Cardiac fibroblast (primary cell): Measurements from ENCODE around the gene UPK3BL1.
"Not testable (repeated sequence)": the region's sequence is repeated elsewhere in the genome, so short reads cannot be mapped to it uniquely, and the experiment has no call there.

ENCODE experiments used
- DNase-seq, 2 donors: peaks; one replicate each; pipeline versions ENCODE4 v3.0.0 to v3.0.0-alpha.2; 2010; ENCODE audit warnings: low read depth in 2 of 2
- H3K4me3 ChIP-seq, 2 donors: replicated peaks in 1 of 2; 1 replicate in 1 of 2; 2 replicates in 1 of 2; pipeline ENCODE4 v1.5.1; 2011; ENCODE audit warnings: low read depth in 2 of 2, low read length in 2 of 2, mild to moderate bottlenecking in 2 of 2, moderate library complexity in 1 of 2

Gene UPK3BL1

DNA sequence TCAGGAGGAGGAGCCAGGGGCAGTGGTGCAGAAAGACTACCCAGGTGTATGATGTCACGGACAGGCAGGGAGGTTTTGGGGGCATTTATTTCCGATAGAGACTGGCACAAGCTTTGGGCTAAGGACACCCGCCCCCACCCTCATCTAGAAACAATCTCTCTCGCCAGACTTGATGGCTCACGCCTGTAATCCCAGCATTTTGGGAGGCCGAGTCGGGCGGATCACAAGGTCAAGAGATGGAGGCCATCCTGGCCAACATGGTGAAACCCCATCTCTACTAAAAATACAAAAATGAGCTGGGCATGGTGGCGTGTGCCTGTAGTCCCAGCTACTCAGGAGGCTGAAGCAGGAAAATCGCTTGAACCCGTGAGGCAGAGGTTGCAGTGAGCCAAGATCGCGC is 5.6 kb downstream of the UPK3BL1 start:
- H3K4me3 ChIP-seq, DNase-seq: not testable (repeated sequence)

DNA sequence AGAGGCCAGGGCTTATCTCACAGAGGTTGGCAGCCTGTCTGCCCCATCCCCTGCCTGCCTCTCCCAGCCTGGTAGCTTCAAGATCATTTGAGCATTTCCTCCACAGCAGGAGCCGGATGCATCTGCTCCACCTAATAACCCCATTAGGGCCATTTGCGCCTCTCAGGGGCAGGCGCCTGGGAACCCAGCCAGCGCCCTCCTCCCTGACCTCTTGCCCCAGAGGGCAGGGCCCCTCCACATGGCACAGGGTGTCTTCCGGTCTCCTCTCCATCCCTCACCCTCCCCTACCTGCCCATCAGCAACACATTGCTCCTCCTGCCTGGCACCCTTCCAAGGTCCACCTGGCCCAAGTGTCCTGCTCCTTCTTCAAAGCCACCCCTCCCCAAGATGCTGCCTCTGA is 7.2 kb downstream of the UPK3BL1 start:
- DNase-seq, H3K4me3 ChIP-seq: not testable (repeated sequence)

DNA sequence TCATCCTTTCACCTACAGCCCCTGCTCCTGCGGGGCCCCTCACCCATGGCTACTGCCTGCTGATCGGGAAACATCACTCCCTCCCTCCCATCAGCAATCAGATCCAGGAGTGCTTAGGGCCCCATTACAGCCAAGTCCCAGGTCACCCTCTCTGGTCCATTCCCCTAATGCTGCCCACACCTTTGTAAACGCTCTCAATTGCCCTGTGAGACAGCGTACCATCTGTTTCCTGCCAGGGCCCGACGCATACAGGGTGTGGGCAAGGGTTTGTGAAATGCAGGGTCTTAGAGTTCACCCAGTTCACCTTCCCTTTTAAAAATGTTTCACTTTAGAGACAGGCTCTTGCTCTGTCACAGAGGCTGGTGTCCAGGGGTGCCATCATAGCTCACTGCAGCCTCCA is 8.3 kb downstream of the UPK3BL1 start:
- DNase-seq, H3K4me3 ChIP-seq: not testable (repeated sequence)

DNA sequence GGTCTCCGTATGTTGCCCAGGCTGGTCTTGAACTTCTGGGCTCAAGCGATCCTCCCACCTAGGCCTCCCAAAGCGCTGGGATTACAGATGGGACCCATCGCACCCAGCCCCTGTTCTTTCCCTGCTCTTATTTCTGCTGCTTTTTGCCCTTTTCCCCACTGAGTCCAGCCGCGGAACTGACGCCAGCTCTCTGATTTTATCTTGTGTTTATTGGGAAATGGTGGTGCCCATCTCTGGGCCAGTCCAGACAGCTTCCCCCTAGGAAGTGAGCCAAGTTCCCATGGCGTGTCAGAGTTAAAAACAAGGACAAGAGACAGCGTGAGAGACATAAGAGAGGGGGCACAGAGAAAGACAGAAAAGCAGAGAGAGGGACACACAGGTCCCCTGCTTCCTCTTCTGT is 12.0 kb downstream of the UPK3BL1 start:
- not testable (repeated sequence) for H3K4me3 ChIP-seq, DNase-seq

DNA sequence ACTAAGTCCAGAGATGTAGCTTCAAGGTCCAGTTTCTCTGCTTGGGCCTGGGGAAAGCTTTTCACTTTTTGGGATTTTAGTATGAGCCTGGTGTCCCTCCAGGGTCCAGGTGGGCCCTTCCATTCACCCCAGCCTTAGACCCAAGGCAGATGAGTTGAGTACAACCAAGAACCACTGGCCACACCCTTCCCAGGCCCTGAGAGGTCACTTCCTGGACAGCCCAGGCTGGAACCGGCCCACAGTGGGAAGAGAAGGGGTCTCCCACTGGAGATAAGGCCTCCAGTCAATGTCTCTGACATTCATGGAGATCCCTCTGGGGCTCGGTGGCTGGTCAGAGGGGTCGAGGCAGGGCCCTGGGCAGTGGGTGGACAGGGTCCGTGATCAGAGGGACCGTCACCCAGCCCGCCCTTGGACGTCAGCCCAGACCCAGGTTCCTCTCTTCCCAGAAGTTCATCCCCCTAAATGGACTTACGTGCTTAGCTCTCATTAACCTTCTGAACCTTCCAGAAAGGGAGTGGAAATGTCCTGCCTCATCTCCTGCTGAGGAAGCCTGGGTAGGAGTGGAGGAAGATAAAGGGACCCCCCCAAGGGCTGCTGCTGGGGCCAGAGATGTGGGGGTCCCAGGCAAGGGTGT is 15.2 kb downstream of the UPK3BL1 start:
- DNase-seq, H3K4me3 ChIP-seq: not testable (repeated sequence)

DNA sequence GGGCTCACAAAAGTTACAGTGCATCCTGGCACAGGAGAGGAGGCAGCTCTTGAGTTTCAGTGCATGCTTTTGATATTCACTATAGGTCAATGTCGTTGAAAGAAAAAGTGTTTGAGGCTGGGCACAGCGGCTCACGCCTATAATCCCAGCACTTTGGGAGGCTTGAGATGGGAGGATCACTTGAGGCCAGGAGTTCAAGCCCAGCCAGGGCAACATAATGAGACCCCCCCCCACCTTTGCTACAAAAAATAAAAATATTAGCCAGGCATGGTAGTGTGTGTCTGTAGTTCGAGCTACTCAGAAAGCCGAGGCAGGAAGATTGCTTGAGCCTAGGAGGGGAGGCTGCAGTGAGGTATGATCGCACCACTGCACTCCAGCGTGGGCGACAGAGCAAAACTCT is 24.5 kb downstream of the UPK3BL1 start:
- not testable (repeated sequence) for H3K4me3 ChIP-seq, DNase-seq

DNA sequence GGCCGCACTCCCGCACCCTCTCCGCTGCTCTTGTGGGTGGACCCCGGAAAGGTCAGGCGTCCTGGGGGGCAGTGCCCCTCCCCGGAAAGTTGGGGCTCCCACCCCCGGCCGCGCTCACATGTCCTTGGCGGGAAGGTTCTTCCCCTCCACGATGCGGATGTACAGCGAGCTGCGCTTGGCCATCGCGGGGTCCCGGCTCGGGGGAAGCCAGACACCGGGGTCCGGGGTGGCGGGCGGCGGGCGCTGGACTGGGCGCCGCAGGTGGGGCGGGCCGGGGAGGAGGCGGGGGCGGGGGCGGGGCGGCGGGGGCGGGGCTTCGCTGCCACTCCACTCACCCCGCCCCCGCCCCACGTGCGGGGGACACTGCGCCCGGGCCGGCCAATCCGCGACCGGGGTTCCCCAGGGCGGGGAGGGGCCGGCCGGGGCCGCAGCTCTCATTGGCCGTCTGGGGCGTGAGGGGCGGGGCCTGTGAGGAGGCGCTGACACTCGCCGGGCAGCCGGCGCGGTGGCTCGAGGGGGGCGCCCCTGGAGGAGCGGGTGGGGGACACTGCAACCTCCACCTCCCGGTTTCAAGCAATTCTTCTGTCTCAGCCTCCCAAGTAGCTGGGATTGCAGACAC is 26.0 kb downstream of the UPK3BL1 start, which contains the start of gene RASA4:
Gene RASA4 (minus strand): TSS at position 250 of the 619 bp plus-strand sequence. CDS start 67 bp downstream, at position 183.
- H3K4me3 ChIP-seq: peak within 1 kb of the TSS; percentile 32 to 38
- not testable (repeated sequence) for DNase-seq

DNA sequence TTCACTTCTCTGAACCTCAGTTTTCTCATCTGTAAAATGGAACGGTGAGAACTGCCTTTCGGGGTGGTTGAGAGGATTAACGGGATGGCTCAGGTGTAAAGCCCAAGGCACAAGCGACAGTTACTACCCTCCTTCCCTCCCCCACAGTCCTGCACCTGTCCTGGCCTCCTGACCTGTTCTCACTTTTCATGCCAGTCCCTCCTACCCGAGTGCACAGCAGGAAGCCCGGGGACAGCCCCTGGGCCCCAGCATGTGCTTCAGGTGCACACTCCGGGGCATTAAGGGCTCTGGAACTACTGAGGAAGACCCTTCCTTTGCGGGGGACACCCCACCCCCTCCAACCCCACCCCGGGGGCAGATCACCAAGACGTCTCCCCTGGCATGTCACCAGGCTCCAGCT is 26.7 kb downstream of the UPK3BL1 start:
- not testable (repeated sequence) for H3K4me3 ChIP-seq, DNase-seq

DNA sequence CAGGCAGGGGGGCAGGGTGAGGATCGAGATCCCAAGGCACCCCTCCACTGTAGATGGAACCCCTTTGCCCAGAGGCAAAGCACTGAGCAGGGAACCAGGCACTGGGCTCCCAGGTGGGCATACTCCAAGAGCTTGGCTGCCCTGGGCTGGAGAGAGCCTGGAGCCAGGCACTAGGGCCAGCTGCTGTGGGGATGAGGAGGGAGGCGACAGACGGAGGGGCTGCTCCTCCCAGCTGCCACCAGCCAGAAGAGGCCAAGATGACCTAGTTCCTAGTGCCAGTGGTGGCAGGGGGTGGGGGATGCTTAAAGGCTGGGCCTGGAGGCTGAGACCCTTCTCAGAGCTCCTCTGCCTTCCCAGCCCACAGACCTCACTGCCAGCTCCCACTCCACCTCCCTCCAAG is 27.7 kb downstream of the UPK3BL1 start:
- DNase-seq, H3K4me3 ChIP-seq: not testable (repeated sequence)

DNA sequence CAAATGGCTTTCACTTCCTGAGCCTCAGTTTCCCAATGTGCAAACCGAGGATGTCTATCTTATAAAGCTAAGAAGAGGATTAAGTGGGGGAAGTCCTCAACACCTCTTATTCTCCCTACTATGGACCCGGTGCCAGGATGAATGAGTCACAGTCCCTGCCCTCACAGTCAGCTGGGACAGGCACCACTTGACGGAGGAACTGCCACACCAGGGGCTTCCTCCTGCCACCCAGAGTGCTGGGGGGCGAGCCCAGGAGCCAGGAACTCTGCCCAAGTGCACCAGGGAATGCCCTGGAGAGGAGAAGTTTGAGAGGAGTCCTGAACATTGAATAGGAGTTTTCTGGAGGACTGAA is 28.3 kb downstream of the UPK3BL1 start:
- not testable (repeated sequence) for DNase-seq, H3K4me3 ChIP-seq

DNA sequence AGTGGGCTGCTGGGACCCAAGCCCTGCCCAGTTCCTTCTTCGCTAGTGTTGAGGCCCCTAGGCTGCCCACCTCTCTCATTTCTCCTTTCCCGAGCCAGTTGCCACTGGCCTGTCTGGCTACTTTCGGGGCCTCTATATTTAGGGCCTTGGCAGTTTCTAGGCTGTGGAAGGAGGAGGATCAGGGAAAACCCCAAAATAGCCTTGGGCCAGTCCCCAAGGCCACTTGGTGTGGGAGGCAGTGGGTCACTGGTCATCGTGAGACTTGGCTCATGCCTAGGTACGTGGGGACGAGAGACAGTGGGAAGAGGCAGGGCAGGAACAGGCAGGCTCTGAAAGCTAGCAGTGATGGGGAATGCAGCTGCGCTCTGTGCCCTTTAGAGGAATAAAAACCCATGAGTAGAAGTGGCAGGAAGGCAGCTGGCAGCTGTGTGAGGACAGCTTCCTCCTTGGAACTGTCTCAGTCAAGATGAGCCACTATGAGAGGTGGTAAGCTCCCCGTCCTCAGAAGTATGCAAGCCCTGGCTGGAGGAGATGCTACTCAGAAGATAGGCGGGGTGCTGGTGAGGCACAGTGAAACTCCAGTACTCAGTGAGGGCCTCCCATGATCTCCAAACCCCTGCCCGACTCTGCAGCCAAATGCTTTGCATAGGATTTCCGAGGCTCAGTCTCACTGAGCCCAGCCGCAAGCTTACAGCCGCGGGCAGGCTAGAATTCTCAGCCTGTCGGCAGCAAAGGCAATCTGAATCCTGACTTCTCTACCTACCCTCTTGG is 28.8 kb downstream of the UPK3BL1 start:
- H3K4me3 ChIP-seq, DNase-seq: not testable (repeated sequence)

DNA sequence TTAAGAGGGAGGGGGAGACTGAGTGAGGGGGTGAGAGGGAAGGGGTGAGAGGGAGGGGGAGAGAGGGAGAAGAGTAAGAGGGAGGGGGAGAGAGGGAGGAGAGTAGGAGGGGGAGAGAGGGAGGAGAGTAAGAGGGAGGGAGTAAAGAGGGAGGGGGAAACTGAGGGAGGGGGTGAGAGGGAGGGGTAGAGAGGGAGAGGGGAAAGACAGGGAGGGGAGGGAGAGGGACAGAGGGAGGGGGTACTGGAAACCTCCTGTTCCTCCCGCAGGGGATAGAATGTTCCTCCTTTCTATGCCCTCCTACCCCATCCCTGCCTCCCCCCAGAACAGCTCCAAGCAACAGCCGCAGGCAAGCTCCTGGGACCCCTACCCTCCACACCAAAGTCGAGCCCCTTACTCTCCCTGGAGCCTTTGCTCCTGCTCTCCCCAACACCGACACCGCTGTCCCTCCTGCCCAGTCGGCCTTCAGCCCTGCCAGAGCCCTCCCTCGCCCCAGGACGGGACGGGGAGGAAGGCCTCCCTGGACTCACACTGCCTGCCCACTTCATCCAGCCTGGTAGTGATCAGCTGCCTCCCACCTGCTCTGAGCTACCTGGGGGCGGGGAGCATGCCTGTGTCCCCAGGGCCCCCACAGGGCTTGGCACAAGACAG is 30.8 kb downstream of the UPK3BL1 start:
- peak; percentile 0 to 9 for DNase-seq
- H3K4me3 ChIP-seq: not testable (repeated sequence)

DNA sequence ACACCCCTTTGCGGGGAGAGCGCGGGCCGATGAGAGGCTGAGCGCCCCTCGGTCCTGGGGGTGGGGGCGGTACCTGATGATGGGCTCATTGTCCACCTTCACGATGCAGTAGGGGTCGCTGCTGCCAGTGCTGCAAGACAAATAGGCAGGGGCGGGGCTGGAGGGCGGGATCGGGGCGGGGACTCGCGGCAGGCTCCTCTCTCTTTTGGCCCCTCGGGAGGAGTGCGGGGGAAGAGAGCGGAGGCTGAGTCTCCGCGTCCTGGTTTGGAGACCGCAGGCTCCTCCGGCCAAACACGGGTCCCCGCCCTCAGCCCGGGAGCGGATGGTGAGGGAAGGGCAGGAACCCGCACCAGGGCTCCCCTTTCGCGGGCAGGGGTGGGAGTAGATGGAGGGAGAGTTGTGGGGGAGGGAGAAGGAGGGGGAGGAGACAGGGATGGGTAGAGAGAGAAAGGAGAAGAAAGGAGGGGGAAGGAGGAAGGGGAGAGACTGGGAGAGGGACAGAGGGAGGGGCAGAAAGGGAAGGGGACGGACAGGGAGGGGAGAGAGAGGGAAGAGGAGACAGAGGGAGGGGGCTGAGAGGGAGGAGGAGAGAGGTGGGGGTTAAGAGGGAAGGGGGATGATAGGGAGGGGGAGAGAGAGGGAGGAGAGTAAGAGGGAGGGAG is 31.4 kb downstream of the UPK3BL1 start:
- DNase-seq, H3K4me3 ChIP-seq: not testable (repeated sequence)

DNA sequence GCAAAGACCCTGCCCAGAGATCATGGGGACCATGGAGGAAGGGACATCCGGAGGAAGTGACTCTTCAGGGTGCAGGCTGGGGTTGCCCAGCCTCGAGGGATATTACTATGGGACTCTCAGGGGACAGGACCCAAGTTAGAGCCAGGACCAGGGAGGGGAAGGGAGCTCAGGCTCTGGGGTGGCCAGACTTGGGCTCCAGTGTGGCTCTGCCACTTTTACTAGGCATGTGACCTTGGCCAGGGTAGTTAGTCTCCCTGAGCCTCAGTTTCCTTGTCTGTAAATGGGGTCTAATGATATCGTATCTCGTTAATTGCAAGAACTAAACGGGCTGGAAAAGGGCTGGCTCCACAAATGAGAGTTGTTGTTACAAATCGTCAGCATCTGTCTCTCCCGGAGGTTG is 32.1 kb downstream of the UPK3BL1 start:
- H3K4me3 ChIP-seq, DNase-seq: not testable (repeated sequence)

DNA sequence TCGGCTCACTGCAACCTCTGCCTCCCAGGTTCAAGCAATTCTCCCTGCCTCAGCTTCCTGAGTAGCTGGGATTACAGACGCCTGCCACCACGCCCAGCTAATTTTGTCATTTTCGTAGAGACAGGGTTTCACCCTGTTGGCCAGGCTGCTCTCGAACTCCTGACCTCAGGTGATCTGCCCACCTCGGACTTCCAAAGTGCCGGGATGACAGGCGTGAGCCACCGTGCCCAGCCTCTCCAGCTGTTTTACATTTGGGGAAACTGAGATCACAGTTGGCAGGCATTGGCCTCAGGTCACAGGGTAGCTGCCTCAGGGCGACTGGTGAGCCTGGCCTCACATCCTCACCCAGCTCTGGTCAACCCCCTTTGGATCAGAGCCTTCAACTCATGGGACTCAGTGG is 32.9 kb downstream of the UPK3BL1 start:
- not testable (repeated sequence) for H3K4me3 ChIP-seq, DNase-seq

DNA sequence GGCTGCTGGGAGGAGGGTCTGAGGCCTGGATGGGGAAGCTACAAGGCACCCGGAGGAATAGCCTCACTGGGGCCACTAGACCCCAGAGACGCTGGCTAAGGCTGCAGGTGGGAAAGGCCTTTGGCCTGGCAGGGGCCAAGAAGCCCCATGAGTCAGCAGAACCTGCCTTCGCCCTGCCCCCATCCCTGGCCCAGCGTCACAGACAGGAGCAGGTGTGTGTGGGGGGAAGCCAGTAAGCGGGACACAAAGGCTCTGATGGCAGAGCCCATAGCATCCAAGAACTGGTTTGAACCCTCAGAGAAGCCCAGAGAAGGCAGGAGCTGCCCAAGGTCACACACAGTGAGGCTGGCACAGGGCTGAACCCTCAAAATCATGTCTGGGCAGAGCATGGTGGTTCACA is 35.7 kb downstream of the UPK3BL1 start:
- not testable (repeated sequence) for DNase-seq, H3K4me3 ChIP-seq

DNA sequence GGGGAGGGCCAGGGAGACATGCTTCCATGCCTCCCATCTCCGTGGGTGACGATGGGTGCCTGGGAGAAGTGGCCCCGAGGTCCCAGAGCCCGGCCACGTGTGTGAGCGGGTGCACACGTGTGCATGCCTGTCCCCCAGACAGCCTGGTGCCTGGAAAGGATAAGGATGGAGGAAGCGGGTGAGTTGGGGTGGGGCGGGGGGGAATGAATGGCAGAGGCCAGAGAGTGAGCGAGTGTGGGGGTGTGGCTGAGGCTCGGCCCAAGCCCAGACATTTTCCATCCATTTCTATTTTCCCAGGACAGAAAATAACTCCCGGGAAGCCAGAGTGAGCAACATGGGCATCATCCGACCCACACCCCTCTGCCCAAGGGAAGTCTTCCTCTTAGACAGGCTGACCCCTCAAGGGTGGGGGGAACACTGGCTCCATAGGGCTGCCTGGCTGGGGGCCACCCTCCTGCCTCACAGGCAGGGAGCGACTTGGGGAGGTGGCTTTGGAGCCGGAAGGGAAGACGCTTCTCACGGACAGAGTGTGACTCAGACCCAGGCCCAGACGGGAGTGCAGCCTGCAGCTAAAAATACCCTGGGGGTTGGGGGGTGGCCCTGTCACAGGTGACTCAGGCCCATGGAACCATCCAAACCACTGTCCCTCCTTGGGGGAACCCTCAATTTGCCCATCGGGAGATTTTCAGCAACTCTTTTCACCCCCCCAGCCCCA is 38.0 kb downstream of the UPK3BL1 start:
- DNase-seq: not testable (repeated sequence)

More for the DNA sequence above, 38.0 kb downstream of the UPK3BL1 start:
- not testable (repeated sequence) for H3K4me3 ChIP-seq
